Lung microvascular endothelial cell (primary cell): ENCODE measurements around the gene BMP8B. TPM values are rescaled to one million over a fixed set of nuclear protein-coding genes. Genes with fewer than 3 reads are reported as not detected.

ENCODE experiments used
- DNase-seq, 2 donors: peaks; one replicate each; pipeline versions ENCODE4 v3.0.0 to v3.0.0-alpha.2; 2010; ENCODE audit warnings: low read depth in 2 of 2
- total RNA-seq: library from RNA; depleted of rRNA; stranded (reverse); fragments of >200 nt; gene quantifications from 2 replicates; pipeline ENCODE4 v1.2.1, GENCODE V29; 2014

Gene BMP8B
- total RNA-seq, 1 donor from 2014 or later = 0.20 TPM

GRCh38 chr1:39760074-39761008 is 28.3 kb downstream of the BMP8B start:
- no peak for DNase-seq

- peak in 1 of 2 donors; percentile 30 for DNase-seq
Measured at GRCh38 chr1:39759436-39759726, 29.3 kb downstream of the BMP8B start.

DNA sequence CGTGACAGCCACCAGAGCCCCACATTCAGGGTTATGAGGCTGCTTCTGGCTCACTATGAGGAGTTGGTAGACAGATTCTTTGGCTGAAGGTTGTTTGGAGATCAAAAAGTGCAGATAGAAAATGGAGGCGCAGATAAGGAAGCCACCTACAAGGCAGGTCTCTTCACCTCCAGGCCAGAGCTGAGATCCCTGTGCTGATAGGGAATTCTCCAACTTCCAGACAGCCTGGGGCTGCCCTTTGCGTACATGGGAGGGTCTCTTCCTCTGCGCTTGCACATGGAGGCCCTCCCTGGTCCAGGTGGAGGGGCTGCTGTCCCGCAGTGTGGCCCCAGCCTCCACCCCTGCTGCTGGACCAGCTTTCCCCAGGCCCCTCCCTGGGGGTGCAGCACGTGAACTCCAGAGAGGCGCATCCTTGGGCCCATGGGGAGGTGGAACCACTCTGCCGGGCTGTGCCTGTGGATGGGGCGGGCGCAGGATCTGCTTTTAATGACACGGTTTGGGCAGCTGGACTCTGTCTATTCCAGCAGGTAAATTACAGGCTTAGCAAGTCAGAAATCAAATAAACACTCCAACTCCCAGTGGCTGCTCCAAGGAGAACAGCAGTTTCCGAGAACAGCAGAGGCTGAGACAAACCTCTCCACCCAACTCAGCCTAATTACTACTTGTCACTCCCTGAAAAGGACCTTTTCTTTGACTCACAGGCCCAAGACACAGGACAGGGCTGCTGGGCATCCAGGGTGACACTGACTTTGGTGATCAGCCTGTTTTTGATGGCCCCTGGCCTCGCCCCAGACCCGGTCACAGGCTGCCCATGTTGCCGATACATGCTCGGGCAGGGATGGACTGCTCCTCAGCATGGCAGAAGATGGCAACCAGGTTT is 29.9 kb downstream of the BMP8B start:
- DNase-seq = no peak

- DNase-seq = no peak
Measured at GRCh38 chr1:39757501-39757900, 31.2 kb downstream of the BMP8B start.

GRCh38 chr1:39755965-39756659 is 32.6 kb downstream of the BMP8B start:
- DNase-seq = peak; percentile 31 to 60

DNA sequence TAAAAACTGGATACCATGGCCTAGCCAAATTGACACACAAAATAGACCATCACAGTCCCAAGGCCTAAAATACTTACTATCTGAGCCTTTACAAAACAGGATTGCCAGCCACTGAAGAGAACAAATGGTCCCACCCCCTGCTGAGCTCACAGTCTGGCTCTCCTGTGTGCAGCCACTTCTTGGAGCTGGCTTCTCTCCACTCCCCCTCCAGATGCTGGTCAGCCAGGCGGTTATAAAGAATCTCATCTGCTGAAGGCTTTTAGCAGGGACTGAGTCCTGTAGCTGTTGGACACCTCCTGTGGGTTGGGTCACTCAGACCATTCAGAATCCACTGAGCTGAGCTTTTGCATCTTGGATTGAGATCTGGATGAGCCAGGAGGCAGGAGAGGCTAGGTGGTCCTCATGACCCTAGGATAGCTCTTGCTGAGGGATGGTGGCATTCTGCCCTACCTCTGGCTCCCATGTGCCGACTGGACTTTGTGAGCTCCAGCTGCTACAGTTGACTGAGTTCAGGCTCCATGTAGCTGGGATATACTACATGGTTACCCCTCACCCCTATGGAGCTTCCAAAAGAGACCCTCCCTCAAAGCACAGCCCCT is 33.7 kb downstream of the BMP8B start:
- DNase-seq = no peak

DNA sequence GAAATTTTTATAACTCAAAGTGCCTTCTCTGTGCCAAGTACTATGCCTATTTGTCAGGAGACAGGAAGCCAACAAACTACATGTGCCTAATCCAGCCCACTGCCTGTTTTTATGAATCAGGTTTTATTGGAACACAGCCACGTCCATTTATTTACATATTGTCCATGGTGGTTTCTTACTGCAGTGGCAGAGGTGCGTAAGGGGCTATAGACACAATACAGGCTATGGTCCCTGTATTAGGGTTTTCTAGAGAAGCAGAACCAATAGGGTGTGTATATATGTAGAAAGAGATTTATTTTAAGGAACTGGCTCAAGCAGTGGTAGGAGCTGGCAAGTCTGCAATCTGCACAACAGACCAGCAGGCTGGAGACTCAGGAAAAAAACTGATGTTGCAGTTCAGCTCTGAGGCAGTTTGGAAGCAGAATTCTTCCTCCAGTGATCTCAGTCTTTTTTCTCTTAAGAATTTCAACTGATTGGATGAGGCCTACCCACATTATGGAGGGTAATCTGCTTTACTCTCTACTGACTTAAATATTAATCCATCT is 34.6 kb downstream of the BMP8B start:
- DNase-seq = peak; percentile 84 to 88

DNA sequence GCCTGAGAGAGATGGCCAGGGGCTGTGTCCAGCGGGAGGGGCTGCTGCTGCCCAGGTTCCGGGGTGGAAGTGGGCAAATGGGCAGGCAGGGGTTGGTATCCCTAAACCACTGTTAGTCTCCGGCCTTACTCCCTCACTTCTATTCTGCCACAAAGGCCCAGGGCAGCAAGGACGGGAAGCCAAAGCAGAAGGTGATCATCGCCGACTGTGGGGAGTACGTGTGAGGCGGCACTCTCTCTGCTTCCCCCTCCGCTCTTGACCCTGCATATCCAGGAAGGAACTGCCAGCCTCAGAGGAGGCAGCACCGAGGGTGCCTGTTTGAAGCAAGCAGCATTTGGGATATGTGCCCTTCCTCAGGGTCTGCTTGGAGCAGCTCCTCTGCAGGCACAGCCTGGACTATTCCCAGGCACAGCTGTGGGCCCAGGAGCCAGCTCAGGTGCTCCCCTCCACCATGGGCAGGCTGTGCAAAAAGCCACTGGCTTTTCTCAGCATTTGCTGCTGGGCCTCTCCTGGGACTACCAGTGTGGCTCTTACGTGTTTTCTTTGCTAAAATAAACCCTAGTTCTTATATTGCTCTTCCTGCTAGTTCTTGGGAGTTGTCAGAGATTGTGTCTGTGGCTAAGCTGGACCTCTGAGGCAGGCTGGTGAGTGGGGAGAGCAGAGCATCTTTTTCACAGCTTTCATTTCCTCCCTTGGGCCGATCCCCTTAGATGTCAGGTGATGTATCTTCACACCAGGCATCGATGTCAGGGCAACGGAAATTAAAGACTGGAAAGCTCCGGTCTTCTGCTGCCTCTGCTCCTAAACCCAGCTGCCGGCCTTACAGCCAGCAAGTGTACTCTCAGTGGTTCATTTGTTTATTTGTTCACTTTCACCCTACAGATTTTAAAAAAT is 35.3 kb downstream of the BMP8B start:
- no peak for DNase-seq

GRCh38 chr1:39752703-39753102 is 36.0 kb downstream of the BMP8B start:
- no peak for DNase-seq

DNA sequence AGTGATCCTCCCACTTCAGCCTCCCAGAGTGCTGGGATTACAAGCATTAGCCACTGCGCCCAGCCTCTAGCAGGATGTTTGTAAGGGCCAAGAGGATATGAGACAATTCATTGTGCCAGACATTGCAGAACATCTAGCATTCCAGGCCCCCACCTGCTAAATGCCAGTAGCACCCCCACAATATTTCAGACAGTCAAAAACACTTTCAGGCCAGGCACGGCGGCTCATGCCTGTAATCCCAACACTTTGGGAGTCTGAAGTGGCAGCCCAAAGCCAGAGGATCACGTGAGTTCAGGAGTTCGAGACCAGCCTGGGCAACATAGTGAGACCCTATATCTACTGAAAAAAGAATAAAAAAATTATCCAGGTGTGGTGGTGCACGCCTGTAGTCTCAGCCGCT is 37.1 kb downstream of the BMP8B start:
- peak; percentile 20 to 53 for DNase-seq

DNA sequence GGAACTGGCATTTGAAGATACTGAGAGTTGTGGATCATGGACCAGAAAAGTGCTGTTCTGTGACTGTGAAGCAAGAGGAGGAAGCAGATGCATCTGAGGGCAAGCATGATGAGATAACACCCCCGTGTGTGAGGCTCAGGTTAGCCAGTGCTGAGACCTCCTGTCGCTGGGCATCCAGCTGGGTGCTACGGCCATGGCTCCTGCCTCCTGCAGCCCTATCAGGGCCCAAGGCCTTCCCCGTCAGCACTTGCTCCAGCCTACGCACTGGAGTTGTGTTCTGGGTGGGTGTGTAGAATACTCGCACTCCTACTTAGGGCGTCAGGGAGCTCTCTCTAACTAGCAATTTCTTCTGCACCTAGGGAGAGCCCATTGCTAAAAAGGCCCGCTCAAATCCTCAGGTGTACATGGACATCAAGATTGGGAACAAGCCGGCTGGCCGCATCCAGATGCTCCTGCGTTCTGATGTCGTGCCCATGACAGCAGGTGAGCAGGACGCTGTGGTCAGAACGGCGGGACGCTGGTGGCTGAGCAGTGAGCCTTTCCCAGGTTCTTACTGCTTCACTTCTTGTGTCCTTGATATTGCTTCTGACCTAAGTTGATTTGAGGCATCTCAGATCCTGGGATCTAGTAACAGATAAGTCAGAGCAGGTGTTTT is 43.5 kb downstream of the BMP8B start:
- no peak for DNase-seq

DNA sequence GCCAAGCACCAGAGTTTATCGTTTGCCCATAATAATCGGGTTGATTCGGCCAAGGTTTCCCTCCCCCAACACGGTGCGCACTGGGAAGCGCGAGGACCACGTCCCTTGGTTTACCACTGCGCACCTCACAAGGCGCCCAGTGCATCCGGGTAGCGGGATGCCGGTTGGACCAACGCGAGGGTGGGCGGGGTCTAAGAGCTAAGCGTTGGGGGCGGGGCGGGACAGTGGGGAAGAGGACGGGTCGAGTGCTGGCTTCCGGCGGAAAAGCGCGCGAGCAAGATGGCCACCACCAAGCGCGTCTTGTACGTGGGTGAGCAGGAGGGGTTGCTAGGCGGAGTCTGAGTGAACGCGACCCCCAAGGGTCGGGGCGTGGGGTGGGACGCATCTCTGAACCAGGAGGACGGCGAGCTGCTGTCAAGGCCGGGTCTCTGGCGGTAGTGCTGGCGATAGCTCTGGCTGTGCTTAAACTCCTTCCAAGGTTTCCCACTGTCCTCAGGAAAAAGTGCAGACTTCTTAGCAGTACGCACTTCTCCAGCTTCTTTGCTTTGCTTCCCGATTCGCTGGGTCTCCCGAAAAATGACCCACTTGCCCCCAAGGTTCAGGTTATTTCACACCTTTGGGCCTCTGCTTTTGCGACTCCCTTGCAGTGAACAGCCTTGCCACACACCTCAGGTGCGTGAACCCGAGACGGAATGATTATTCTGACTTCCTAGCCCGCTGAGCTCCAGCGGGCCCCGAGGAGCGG is 49.9 kb downstream of the BMP8B start, which contains the start of gene PPIE:
Gene PPIE (plus strand): TSS at position 261 of the 745 bp plus-strand sequence. CDS start 19 bp downstream, at position 280.
- peak; percentile 89 to 92 for DNase-seq

- peak in 1 of 2 donors; percentile 70 for DNase-seq
Measured at GRCh38 chr1:39737546-39738169, 51.0 kb downstream of the BMP8B start.

DNA sequence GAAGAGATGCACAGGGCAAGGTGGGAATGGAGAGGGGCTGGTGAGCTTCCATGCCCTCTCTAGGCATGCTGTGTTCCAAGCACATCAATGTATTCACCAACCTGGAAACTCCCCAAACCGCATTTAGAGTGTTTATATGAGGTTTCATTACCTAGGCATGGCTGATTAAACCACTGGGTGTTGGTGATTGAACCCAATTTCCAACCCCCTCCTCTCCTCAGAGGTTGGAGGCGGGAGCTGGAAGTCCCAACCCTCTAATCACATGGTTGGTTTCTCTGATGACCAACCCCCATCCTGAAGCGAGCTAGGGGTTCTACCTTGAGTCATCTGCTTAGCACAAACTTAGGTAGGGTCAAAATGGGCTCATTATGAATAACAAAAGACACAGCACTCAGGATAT is 52.9 kb downstream of the BMP8B start:
- DNase-seq = no peak

DNA sequence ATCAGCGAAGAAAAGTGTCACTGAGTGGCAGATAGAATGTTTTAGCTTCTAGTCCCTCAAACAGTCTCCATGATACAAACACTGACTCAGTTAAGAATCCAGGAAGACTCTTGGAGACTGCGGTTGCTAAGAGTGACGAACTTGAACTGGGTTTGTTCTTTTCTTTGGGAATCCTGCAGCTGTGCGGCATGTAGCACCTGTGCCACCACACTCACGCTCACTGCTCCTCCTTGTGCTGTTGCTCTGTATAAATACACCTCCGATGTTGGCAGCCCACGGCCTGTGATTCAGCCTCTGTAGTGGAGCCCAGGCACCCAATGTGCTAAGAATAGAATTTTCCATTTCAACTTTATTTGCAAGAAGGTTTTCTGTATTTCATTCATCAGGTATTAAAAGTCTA is 55.5 kb downstream of the BMP8B start:
- DNase-seq = no peak

DNA sequence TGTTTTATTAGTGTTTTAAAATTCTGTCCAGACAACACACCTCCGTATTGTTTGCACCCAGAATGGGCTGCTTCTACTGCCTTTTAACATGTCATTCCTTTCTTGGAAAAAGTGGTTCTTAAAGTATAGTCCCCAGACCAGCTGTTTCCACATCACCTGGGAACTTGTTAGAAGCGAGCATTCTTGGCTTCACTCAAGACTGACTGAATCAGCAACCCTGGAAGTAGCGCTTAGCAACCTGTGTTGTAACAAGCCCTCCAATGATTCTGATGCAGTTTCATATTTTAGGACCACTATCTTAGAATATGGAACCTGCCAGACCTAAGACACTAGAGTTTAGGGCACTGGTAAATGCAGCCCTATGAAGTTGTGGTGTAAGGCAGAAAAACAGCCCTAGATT is 55.9 kb downstream of the BMP8B start:
- DNase-seq = no peak

- DNase-seq = no peak
Measured at GRCh38 chr1:39729842-39730241, 58.8 kb downstream of the BMP8B start.

DNA sequence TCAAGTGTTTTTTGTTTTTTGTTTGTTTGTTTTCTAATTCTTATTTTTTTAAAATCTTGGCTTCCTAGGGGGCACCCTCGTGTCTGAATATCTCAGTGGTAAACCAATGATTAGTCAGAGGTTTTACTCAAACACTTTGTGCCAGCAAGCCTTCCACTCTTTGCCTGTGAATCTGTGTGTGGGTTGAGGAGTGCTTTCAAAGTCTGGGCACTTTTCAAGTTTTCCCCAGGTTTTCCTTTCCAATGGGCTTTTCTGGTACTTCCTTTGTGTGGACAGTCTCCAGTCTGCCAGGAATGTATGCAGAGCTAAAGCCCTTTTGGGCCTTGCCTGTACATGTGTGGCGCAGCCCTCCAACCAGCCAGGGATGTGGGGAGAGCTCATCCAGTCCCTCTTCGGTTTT is 59.6 kb downstream of the BMP8B start:
- no peak for DNase-seq
